GM08714 (cell line): ENCODE measurements around the gene MYLK.

ENCODE experiments used
- H3K4me3 ChIP-seq: fragments of 200-500 bp; sonication (Bioruptor generic); 2 replicates; pipeline ENCODE4 v1.5.1; 2014; ENCODE audit warnings: mild to moderate bottlenecking, low read length, inconsistent platforms
- ZNF274 ChIP-seq: IDR thresholded peaks from 2 replicates; pipeline ENCODE4 v1.6.1; 2012; ENCODE audit warnings: mild to moderate bottlenecking, low read depth, low read length

Gene MYLK

DNA sequence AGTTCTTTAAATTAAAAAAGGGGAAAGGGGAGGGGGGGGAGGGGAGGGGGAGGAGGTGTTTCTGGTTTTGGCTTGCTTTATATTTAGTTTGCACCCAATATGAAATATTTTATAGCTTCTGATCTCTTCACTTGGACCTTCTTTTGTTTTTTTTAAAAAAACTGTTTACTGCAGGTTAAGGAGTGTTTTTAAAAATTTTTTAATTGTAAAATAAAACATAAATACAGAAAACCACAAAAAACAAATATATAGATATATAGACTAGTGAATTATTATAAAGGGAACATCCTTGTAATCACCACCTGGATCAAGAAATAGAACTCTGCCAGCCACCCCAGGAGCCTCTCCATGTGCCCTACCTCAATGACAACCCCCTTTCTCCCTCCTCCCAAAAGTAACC is 861 bp upstream of the MYLK start:
- TF ChIP-seq ZNF274 = no peak
- H3K4me3 ChIP-seq = no peak overlapping the region

DNA sequence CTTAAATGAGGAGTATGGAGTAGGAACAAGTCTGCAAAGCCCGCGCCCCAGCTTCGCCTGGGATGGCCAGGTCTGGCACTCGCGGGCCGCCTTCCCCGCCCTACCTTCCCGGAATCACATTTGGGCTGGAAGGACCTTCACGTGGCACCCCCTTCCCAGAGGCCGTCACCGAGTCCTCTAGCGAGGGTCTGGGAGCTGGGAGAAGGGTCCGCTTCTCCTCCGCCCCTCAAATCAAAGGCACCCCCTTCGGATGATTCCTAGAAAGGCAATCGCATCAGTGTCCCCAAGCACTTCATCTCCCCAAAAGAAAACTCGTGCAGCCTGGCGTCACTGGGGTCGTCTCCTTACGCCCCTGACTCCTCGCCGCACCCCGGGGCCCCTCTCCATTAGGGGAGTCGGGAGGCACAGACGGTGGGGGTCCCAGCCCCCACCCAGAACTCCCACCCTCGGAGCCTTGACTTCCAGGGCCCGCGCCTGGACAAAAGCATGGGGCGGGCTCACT is 380 bp downstream of the MYLK start:
- peak overlapping the region; percentile 19; the same call in 1 of the 2 replicates for H3K4me3 ChIP-seq
- no peak for TF ChIP-seq ZNF274

DNA sequence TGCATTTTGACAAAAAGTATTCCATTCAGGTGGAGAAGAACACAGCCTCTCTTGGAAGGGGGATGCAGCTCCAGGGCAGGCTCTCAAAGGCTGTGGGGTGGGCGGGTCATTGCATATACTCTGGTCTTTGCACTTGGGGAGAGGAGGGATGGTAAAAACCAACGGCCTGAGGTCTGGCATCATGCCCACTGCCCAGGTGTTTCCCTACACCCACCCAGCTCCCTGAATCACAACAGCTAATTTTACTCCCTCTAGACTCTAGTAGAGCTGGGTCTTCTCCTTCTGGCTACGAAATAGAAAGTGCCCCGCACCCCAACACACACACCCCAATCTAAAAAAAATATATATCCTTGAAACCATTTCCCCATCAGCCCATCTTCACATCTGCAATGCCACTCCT is 1.0 kb downstream of the MYLK start:
- TF ChIP-seq ZNF274 = no peak
- H3K4me3 ChIP-seq = no peak overlapping the region

DNA sequence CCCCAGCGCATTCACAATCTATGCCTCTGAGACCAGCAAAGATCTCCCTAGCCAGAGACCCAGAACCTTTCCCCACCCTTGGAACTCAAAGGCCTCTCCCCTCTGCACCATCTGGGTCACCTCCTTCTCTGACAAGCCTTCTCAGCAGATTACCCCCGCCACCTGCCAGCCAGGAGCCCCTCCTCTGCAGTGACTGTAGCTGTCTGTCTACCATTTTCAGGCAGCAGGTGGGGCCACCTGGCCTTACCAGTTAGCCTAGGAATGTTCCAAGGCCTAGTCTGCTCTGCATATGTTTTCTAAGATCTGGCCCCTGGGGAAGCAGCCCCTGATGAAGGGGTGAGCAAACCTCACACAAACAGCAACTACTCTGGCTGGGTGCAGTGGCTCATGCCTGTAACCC is 2.4 kb downstream of the MYLK start:
- TF ChIP-seq ZNF274 = no peak

DNA sequence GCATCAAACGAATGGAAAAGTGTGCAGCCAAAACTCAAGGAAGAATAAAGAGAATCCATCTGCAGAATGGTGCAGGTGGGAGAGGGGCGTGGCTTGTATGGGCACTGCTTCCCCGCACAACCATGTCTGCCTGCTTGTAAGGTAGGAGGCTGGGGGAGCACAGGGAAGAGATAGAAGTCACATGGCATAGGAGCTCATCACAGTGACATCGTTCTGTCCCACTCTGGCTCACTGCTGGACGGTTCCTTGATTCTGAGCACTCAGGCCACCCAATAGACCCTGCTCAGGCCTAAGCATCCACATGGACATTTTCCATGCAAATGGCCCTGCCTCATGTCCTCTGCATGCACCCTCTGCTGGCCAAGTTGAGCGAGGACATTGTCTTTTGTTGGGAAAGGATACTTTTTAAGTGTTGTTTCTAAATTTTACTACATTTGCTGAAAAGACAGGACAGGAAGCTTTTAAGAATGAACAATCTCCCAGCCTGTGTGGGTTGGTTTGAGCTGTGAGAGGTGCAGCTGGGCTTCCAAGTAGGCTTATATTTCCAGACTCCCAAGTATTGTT is 3.1 kb downstream of the MYLK start:
- no peak overlapping the region for H3K4me3 ChIP-seq
- no peak for TF ChIP-seq ZNF274

More for the DNA sequence above, 2.4 kb downstream of the MYLK start:
- H3K4me3 ChIP-seq = no peak overlapping the region

DNA sequence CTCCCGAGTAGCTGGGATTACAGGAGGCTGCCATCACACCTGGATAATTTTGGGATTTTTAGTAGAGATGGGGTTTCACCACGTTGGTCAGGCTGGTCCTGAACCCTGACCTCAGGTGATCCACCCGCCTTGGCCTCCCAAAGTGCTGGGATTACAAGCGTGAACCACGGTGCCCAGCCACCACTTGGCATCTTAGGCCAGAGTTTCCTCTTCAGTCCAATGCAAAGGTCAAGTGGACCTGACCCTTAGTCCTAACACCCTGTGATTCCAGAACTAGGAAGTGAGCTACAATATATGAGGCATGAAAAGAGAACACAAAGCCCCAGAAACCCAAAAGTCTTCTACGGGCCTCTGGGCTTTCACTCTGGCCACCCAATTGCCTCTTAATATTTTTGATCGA is 5.3 kb downstream of the MYLK start:
- no peak for TF ChIP-seq ZNF274
- H3K4me3 ChIP-seq = no peak overlapping the region

DNA sequence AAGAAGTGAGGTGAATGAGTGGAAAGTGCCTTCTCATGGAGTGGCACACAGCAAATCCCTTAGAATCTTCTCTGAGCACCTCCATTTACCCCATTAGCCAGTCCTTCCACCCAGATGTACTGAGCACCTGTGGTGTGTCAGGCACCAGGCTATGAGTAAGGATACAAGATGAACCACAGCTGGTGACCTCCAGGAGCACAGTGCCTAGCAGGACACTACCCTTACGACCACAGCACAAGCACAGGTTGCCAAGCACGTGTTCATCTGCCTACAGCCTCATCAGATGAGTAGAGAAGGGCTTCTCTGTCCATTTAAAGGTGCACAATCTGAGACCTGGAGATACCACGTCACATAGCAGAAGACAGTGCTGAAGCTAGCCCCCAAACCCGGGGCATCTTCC is 6.2 kb downstream of the MYLK start:
- TF ChIP-seq ZNF274 = no peak
- no peak overlapping the region for H3K4me3 ChIP-seq

DNA sequence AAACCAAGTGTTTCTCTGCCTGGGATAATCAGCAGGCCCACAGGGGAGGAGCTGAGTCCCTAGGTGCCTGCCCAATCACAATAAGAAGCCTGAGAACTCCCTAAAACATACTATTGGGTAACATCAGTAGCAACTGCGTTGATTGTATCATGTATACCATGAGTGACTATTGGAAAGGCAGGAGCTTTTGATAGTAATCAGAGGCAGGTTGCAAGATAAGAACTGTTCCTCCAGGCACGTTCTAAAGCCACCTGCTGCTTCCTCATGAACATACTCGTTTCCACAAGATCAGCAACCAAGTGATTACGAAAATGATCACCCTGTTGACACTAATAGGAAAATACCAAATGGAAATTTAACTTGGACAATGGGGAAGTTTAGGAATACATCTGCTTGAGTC is 6.7 kb downstream of the MYLK start:
- H3K4me3 ChIP-seq = no peak overlapping the region
- no peak for TF ChIP-seq ZNF274

DNA sequence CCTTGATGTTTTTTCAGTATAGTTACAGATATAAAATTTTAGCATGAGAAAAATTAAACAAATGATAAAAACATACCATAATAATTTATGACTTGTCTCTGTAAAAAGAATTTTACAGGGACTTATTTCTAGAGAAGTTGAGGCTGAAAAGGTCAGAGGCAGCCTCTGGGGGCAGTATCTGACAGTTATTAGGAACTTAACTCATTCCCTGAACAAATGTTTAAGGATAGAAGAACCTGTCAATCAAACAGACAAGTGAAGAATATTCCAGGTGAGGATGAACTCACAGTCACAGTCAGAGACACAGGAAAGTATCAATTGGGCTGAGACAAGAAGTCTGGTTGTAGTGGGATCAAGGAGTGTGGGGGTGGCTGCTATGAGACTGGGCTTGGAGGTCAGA is 7.3 kb downstream of the MYLK start:
- no peak overlapping the region for H3K4me3 ChIP-seq
- TF ChIP-seq ZNF274 = no peak

DNA sequence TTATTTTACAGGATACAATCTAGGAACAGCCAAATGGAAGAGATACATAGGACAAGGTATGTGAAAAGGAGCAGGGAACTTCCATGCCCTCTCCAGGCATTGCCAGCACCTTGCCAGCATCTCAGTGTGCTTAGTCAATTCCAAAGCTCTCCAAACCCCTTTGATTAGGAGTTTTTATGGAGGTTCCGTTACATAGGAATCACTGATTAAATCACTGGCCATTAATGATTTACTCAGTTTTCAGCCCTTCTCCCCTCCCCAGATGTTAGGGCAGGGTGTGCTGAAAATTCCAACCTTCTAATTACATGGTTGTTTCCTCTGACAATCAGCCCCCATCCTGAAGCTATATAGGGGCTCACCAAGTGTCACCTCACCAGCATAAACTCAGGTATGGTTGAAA is 11.5 kb downstream of the MYLK start:
- TF ChIP-seq ZNF274 = no peak
- H3K4me3 ChIP-seq = no peak overlapping the region

DNA sequence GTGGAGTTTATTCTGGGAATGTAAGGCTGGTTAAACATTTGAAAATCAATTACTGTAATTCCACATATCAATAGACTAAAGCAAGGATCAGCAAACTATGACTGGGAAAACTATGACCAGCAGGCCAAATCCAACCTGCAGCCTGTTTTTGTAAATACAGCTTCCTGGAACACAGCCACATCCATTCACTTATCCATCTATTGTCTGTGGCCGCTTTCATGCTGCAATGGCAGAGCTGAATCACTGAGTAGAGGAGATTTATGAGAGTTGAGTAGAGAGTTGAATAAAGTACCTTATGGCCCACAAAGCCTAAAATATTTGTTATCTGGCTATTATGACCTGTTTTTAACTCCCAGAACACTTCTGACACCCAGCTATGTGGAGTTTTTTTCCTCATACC is 12.2 kb downstream of the MYLK start:
- TF ChIP-seq ZNF274 = no peak
- no peak overlapping the region for H3K4me3 ChIP-seq

DNA sequence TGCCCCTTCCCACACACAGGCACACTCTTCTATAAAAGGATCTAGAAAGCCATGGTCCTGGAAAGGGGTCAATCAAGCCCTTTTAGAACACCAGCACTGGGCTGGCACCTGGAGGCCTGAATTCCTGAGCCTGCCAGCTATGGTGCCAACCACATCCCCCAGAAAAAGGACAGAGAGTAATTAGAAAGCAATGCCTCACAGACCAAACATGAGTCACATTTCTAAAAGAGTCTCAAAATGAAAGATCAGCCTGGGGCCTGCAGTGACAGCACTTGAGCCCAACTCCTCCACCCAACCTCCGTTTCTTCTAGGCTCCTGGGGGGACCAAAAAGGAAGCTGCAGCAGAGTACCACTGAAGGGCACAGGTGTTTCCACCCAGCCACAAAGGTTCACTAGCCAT is 14.1 kb downstream of the MYLK start:
- H3K4me3 ChIP-seq = no peak overlapping the region
- no peak for TF ChIP-seq ZNF274

DNA sequence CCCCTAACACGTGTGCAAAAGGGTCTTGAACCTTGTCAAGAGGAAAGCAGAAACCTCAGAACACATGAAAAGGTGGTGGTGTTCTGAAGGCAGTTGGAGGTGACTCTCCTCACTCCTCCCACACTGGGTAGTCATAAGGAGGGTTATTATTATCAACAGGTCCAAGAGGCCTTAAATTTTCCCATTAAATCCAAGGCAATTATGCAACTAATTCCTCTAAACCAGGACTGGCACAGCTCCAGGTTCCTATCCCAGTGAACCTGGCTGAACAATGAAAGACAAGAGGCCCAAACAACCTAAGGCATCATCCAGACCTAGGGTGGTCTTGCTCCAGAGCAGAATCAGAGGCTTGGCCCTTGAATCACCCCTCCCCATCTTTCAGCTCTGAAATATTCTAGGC is 15.0 kb downstream of the MYLK start:
- TF ChIP-seq ZNF274 = no peak
- H3K4me3 ChIP-seq = no peak overlapping the region

DNA sequence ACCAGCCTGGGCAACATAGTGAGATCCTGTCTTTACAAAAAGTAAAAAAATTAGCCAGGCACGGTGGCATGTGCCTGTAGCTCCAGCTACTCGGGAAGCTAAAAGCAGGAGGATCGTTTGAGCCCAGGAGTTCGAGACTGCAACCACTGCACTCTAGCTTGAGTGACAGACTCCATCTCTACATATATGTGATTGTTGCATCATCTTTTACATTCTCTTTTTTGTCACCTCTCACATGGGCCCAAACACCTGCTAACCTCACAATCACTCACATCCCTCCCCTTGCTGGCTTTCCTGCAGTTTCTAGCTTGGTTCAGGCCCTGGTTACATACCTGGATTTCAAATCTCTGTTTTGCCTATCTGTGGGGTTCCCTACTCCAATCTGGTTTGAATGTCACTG is 19.4 kb downstream of the MYLK start:
- no peak for TF ChIP-seq ZNF274
- no peak overlapping the region for H3K4me3 ChIP-seq

DNA sequence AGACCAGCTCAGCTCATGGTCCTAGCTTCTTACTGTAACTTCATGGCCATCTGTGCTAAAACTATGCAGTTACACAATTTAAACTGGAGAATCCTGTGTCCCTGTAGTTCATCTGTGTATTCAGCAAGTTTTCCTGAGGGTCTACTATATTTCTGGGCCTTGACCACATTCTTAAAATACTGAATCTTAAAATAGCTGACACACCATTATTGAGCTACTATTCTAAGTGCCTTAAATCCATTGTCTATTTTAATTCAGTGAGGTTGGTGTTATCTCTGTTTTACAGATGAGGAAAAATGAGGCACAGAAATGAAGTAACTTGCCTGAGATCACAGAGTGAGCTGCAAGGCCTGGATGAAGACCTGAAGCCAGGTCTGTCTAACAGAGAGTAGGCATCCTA is 22.0 kb downstream of the MYLK start:
- H3K4me3 ChIP-seq = no peak overlapping the region
- no peak for TF ChIP-seq ZNF274
